Activated naive CD8-positive, alpha-beta T cell treated with anti-CD3 and anti-CD28 coated beads, Interleukin-2, amount 50 U/mL, for 24 hours (primary cell): ENCODE results near the gene FUT2.

Experiments
- ATAC-seq: fragments of 150-1000 bp; cut with Tn5 transposase; one replicate; pipeline ENCODE4 v1.10.0; 2021
- DNase-seq: peaks from one replicate; pipeline ENCODE4 v3.0.0; 2021
- H3K27ac Mint-ChIP-seq: one replicate; pipeline ENCODE4 v1.8.0; 2021; ENCODE audit warnings: mild to moderate bottlenecking, mixed read lengths
- H3K27me3 Mint-ChIP-seq: one replicate; pipeline ENCODE4 v1.8.0; 2021; ENCODE audit warnings: mixed read lengths
- H3K36me3 Mint-ChIP-seq: one replicate; pipeline ENCODE4 v1.8.0; 2021; ENCODE audit warnings: low read depth, mixed read lengths
- H3K4me1 Mint-ChIP-seq: one replicate; pipeline ENCODE4 v1.8.0; 2021; ENCODE audit warnings: mixed read lengths
- H3K4me3 Mint-ChIP-seq: one replicate; pipeline ENCODE4 v1.8.0; 2021; ENCODE audit warnings: mild to moderate bottlenecking, moderate library complexity, mixed read lengths
- H3K9me3 Mint-ChIP-seq: one replicate; pipeline ENCODE4 v1.8.0; 2021; ENCODE audit warnings: mixed read lengths

The FUT2 gene

GRCh38 chr19:48741129-48741999, 45.6 kb downstream of the FUT2 start:
- peaks cover 26% of the 10 kb centered on the region for H3K27me3 Mint-ChIP-seq
- no peak overlapping the region for H3K27ac Mint-ChIP-seq
- H3K4me3 Mint-ChIP-seq = no peak overlapping the region
- DNase-seq (peak; percentile 59), ATAC-seq (no peak)
- H3K36me3 Mint-ChIP-seq = no peaks in the 10 kb centered on the region
- peaks cover 18% of the 10 kb centered on the region for H3K4me1 Mint-ChIP-seq
- H3K9me3 Mint-ChIP-seq = no peaks in the 10 kb centered on the region

- Mint-ChIP-seq H3K4me1 (peaks cover 18% of the 10 kb centered on the region), H3K27me3 (peaks cover 26% of the 10 kb centered on the region), H3K36me3 (no peaks in the 10 kb centered on the region), H3K9me3 (no peaks in the 10 kb centered on the region), H3K27ac (no peak overlapping the region), H3K4me3 (no peak overlapping the region)
- no peak for DNase-seq
- no peak for ATAC-seq
These were observed 46.3 kb downstream of the FUT2 start for GRCh38 chr19:48742096-48742495.

DNA sequence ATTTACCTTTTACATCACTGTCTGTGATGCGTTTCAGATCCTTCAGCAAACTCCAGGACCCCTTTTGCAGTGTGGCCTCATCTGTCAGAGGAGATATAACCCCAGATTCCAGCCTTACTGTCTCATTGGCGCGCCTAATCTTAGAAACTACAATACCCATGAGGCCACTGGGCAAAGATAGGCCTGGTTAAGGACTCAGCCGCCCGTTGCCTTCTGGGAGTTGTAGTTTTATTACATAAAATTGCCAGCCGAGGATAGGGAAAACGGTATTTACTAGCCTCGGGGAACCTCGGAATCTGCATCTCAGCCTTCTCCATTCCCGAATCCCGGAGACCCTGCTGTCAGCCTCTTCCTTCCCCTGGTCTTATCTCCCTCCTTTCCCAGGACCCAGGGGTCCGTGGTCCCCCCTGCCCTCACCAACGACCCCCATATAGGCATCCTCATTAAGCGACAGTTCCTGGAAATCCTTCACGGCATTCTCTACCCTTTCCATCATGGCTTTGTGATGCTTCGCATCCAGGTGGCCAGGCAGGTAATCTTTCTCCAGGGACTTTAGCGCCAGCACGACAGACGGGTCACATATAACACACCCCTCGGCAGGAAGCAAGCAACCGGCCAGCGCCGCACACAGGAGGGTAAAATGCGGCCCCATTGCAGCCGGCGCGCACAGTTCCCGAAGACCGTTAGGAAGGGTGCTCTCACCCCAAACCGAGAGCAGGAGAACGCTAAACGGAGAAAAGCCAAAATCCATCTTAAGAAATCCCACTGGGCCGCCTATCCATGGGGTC, 49.6 kb downstream of the FUT2 start:
- H3K27ac Mint-ChIP-seq = no peak overlapping the region
- DNase-seq (peak; percentile 59), ATAC-seq (peak; percentile 78)
- H3K4me1 Mint-ChIP-seq = peaks cover 14% of the 10 kb centered on the region
- H3K27me3 Mint-ChIP-seq = peaks cover 23% of the 10 kb centered on the region
- no peaks in the 10 kb centered on the region for H3K36me3 Mint-ChIP-seq
- no peaks in the 10 kb centered on the region for H3K9me3 Mint-ChIP-seq
- H3K4me3 Mint-ChIP-seq = no peak overlapping the region

- Mint-ChIP-seq H3K4me1 (peaks cover 11% of the 10 kb centered on the region), H3K27ac (no peak overlapping the region), H3K9me3 (no peaks in the 10 kb centered on the region), H3K27me3 (peaks cover 19% of the 10 kb centered on the region), H3K4me3 (no peak overlapping the region), H3K36me3 (no peaks in the 10 kb centered on the region)
- no peak for ATAC-seq
- DNase-seq = no peak
These were observed 50.3 kb downstream of the FUT2 start for GRCh38 chr19:48746110-48746509.

DNA sequence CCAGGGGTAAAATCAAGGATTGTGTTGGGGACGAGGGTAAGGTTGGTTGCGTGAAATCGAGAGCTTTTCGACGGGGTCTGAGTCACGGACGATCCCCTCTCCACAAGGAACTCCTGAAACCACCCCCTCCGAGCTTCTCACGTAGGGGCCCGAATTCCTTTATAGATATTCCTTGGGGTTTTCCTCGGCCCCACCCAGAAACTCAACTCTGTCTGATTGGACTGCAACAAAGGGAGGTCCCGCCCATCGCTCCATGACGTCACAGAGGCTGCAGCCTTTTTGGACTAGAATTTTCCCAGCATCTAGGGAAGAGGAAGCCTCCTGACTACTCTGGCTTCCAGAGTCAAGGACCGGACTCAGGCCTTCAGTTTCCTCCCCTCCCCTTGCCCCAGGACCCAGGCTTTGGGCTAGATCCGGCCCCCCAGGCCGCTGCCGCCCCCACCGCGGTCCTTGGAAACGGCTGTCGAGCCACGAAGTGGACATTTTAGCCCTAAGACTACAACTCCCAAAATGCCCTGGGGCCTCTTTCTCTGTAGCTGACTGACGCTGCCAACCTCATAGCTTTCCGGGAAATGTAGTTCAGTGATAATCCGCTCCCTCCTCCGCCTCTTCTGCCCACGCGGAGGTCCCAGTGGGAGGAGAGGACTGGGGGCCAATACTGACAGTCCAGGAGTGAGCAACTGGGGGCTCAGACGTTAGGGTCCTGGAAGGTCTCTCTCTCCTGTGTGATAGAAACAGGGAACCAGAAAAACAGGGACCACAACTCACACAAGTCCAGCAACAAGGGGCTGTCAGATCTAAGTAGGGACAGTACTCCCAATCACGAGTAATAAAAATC, 51.2 kb downstream of the FUT2 start, which contains the start of gene IZUMO1:
TSS of gene IZUMO1 (minus strand) at position 172 of the 838 bp plus-strand sequence. CDS start 1,050 bp downstream, outside the sequence.
- Mint-ChIP-seq H3K27me3 (peaks cover 20% of the 10 kb centered on the region), H3K27ac (no peak within 1 kb of the TSS), H3K4me3 (peak within 1 kb of the TSS; percentile 14), H3K9me3 (no peaks in the 10 kb centered on the region), H3K4me1 (peaks cover 8% of the 10 kb centered on the region), H3K36me3 (no peaks in the 10 kb centered on the region)
- DNase-seq (peak; percentile 57), ATAC-seq (peak; percentile 68)

DNA sequence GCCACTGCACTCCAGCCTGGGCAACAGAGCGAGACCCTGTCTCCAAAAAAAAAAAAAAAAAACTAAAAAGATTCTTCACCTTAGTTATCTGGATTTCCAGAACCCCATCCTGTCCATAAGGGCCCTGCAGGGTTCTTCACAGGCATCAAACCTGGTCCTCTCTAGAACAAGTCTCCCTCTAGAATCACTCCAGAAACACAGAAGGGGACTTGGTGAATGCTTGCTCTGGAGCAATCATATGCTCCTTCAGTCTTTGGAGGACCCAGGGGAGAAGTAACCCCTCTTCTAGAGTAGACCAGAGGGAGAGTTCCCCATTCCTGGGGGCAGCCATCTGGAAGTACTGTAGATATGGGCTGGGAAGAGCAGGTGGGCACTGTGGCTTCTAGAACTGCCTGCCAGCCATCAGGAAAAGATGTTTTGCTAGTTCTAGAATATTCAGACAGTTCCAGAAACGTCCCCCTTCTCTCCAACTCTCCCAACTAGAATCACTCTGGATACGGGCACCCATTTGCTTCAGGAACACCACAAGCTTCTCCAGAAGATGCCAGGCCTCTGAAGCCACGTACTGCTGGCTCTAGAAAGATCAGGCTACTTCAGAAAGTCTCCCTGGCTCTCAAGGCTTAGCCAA, 53.9 kb downstream of the FUT2 start:
- no peak for DNase-seq
- Mint-ChIP-seq H3K27me3 (peaks cover 35% of the 10 kb centered on the region), H3K4me3 (no peak overlapping the region), H3K36me3 (no peaks in the 10 kb centered on the region), H3K27ac (no peak overlapping the region), H3K4me1 (peaks cover 18% of the 10 kb centered on the region), H3K9me3 (no peaks in the 10 kb centered on the region)
- no peak for ATAC-seq

- Mint-ChIP-seq H3K4me1 (peaks cover 18% of the 10 kb centered on the region), H3K4me3 (no peak overlapping the region), H3K27ac (no peak overlapping the region), H3K27me3 (peaks cover 37% of the 10 kb centered on the region), H3K36me3 (no peaks in the 10 kb centered on the region), H3K9me3 (no peaks in the 10 kb centered on the region)
- ATAC-seq = no peak
- no peak for DNase-seq
These were observed 54.6 kb downstream of the FUT2 start for GRCh38 chr19:48750351-48750750.

- ATAC-seq = no peak
- Mint-ChIP-seq H3K36me3 (no peaks in the 10 kb centered on the region), H3K27ac (no peak overlapping the region), H3K9me3 (no peaks in the 10 kb centered on the region), H3K4me3 (no peak overlapping the region), H3K4me1 (peaks cover 18% of the 10 kb centered on the region), H3K27me3 (peaks cover 33% of the 10 kb centered on the region)
- DNase-seq = no peak
These were observed 55.2 kb downstream of the FUT2 start for GRCh38 chr19:48750771-48751504.

DNA sequence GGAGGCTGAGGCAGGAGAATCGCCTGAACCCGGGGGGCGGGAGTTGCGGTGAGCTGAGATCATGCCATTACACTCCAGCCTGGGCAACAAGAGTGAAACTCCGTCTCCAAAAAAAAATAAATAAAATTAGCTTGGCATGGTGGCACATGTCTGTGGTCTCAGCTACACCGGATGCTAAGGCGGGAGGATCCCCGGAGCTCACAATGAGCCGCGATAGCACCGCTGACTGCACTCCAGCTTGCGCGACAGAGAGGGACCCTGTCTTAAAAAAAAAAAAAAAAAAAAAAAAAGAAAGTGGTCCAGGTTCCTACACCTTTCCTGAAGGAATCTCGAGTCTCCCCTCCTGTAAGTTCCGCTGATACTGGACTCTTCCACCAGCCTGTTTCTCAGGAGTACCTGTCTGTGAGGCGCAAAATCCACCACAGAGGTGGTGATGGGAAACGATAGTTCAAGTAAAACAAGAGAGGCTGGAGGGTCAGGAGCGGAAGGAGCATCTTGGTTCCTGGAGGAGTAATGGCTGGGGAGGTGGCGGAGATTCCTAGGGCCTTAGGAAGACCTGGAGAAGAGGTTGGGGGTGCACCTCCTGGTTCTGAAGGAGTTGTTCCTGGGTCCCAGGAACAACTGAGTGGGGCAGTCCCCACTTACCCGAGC, 56.2 kb downstream of the FUT2 start:
- ATAC-seq (no peak), DNase-seq (no peak)
- H3K36me3 Mint-ChIP-seq = no peaks in the 10 kb centered on the region
- peaks cover 16% of the 10 kb centered on the region for H3K4me1 Mint-ChIP-seq
- H3K9me3 Mint-ChIP-seq = no peaks in the 10 kb centered on the region
- H3K27ac Mint-ChIP-seq = no peak overlapping the region
- peaks cover 28% of the 10 kb centered on the region for H3K27me3 Mint-ChIP-seq
- H3K4me3 Mint-ChIP-seq = peak overlapping the region; percentile 72

DNA sequence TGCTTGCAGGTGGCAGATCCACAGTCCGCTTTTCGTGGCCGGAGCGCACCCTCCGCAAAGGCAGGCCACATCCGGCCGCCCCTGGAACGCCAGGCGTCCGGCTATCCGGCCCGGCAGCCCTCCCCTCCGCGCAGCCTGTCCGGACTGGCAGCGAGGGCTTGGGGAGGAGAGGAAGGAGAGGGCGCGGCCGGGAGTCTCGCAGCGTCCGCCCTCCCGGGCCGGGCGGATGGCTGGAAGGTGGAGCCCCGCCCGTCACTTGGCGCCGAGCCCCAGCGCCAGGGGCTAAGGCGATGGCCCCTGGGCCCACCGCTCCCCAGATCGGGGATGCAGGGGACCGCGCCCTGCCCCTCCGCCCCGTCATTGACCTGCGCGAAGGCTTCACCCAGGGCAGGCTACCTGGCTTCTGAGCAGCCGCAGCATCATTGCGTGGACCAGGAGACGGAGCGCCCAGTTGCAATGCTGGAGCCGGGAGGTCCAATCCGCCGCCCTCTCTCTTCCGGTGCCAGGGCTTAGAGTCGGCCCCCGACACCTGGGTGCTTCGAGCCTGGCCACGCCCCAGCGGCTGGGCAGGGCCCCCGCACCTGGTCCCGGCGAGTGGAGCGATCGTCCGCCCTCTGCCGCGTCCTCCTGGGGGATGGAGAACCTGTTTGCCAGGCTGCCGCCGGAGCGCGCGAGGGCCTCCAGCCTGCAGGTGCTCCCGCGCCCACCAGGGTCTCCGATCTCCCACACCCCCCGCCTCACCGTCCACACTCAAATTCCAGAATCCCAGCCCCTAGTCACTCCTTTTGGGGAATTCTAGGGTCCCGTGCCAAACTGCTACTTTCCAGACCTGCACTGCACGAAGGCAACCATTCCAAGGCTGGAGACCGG, 57.0 kb downstream of the FUT2 start, which contains the start of gene FUT1:
TSS of gene FUT1 (minus strand) at position 146 of the 870 bp plus-strand sequence. CDS start 1,360 bp downstream, outside the sequence.
- peak; percentile 32 for DNase-seq
- peaks cover 28% of the 10 kb centered on the region for H3K27me3 Mint-ChIP-seq

GRCh38 chr19:48755084-48755641, 59.4 kb downstream of the FUT2 start, which contains the start of gene FGF21:
TSS of gene FGF21 (plus strand) at chr19:48755524. CDS start at chr19:48756237, 713 bp downstream.
- H3K9me3 Mint-ChIP-seq = no peaks in the 10 kb centered on the region
- ATAC-seq = no peak
- H3K4me1 Mint-ChIP-seq = peaks cover 14% of the 10 kb centered on the region
- H3K36me3 Mint-ChIP-seq = no peaks in the 10 kb centered on the region
- no peak within 1 kb of the TSS for H3K4me3 Mint-ChIP-seq
- H3K27ac Mint-ChIP-seq = no peak within 1 kb of the TSS
- H3K27me3 Mint-ChIP-seq = peaks cover 28% of the 10 kb centered on the region
- DNase-seq = no peak

More for the DNA sequence above, 57.0 kb downstream of the FUT2 start, which contains the start of gene FUT1:
- peak; percentile 55 for ATAC-seq
- Mint-ChIP-seq H3K36me3 (no peaks in the 10 kb centered on the region), H3K27ac (no peak within 1 kb of the TSS), H3K4me3 (peak within 1 kb of the TSS; percentile 72), H3K9me3 (no peaks in the 10 kb centered on the region), H3K4me1 (peaks cover 14% of the 10 kb centered on the region)
